A673 (cell line): ENCODE results near the gene SIGLEC10. TPM values are rescaled to one million over a fixed set of nuclear protein-coding genes. Genes with fewer than 3 reads are reported as not detected.
A peak's percentile ranks its signal among the peaks of the same experiment; 100 is the strongest.

Experiments used
- BruUV-seq: library from RNA; stranded (reverse); fragments of 400-500 nt; replicated peaks from 2 replicates; lab custom pipeline; 2021; lab: Mats Ljungman, UMichigan
- CTCF ChIA-PET: fragments of 300-600 bp; sonication (Branson Sonifier 250); formaldehyde crosslinking; loops from one replicate; lab custom pipeline; 2022; ENCODE audit warnings: antibody characterized with exemption; lab: Charles Lee
- POLR2A ChIA-PET: fragments of 300-600 bp; sonication (Branson Sonifier 250); formaldehyde crosslinking; loops from one replicate; lab custom pipeline; 2022; ENCODE audit warnings: antibody characterized with exemption; ENCODE audit not compliant: low non-redundant PET; lab: Charles Lee
- DNase-seq: peaks from one replicate; pipeline ENCODE4 v3.0.0-alpha.2; 2015; ENCODE audit warnings: low spot score
- H3K27ac ChIP-seq: fragments of 200-600 bp; sonication (generic); 2 replicates; pipeline ENCODE4 v1.5.1; 2016; ENCODE audit warnings: mixed run types, low read depth, mild to moderate bottlenecking, mixed read lengths, antibody characterized with exemption, low read length; ENCODE audit not compliant: poor library complexity, severe bottlenecking
- H3K27me3 ChIP-seq: fragments of 200-600 bp; sonication (generic); replicated peaks from 2 replicates; pipeline ENCODE4 v1.6.1; 2017; ENCODE audit warnings: mixed run types, low read depth, mild to moderate bottlenecking, mixed read lengths, antibody characterized with exemption, low read length; ENCODE audit not compliant: insufficient read depth, poor library complexity
- H3K36me3 ChIP-seq: fragments of 200-600 bp; sonication (generic); 2 replicates; pipeline ENCODE4 v1.6.1; 2016; ENCODE audit warnings: mixed run types, mild to moderate bottlenecking, mixed read lengths, antibody characterized with exemption, low read length; ENCODE audit not compliant: insufficient read depth, poor library complexity, severe bottlenecking
- H3K4me1 ChIP-seq: fragments of 200-600 bp; sonication (generic); 2 replicates; pipeline ENCODE4 v1.6.1; 2017; ENCODE audit warnings: mixed run types, mild to moderate bottlenecking, mixed read lengths, antibody characterized with exemption, low read length; ENCODE audit not compliant: insufficient read depth, poor library complexity, severe bottlenecking
- H3K4me3 ChIP-seq: fragments of 200-600 bp; sonication (generic); 2 replicates; pipeline ENCODE4 v1.5.1; 2016; ENCODE audit warnings: low read depth, mixed run types, mild to moderate bottlenecking, mixed read lengths, low read length; ENCODE audit not compliant: poor library complexity, severe bottlenecking
- H3K9me3 ChIP-seq: fragments of 200-600 bp; sonication (generic); 2 replicates; pipeline ENCODE4 v1.6.1; 2016; ENCODE audit warnings: mixed run types, low read depth, mild to moderate bottlenecking, mixed read lengths, antibody characterized with exemption, low read length; ENCODE audit not compliant: poor library complexity, severe bottlenecking
- CTCF ChIP-seq: fragments of 300-800, 200-600 bp; sonication (generic); conservative IDR thresholded peaks from 2 replicates; pipeline ENCODE4 v1.5.1; 2017; ENCODE audit warnings: low read depth, mild to moderate bottlenecking, antibody characterized with exemption, low read length, moderate library complexity, mixed read lengths
- EZH2 ChIP-seq: fragments of 200-600 bp; sonication (generic); IDR thresholded peaks from 2 replicates; pipeline ENCODE4 v1.6.1; 2017; ENCODE audit warnings: borderline replicate concordance, low read depth, mild to moderate bottlenecking, mixed read lengths, antibody characterized with exemption, low read length; ENCODE audit not compliant: poor library complexity, severe bottlenecking
- intact Hi-C: fragments of 100-400 bp; cut with micrococcal nuclease; formaldehyde crosslinking; loops from one replicate; pipeline ENCODE4 v1.10.0; 2022; ENCODE audit not compliant: unreplicated experiment
- total RNA-seq: library from RNA; stranded (reverse); gene quantifications from 2 replicates; pipeline ENCODE4 v1.2.3, GENCODE V29; 2021

SIGLEC10 gene
- total RNA-seq, 1 experiment from 2014 or later = not detected

- TF ChIP-seq EZH2 (no peak), CTCF (peak; percentile 55)
- BruUV-seq = no TSS peak
- peaks cover 57% of the 10 kb centered on the region for H3K27me3 ChIP-seq
- H3K9me3 ChIP-seq = no peaks in the 10 kb centered on the region
- ChIA-PET POLR2A (no interaction called here), CTCF (no interaction called here)
- DNase-seq = peak; percentile 23
- no peak overlapping the region for H3K27ac ChIP-seq
- intact Hi-C loops = no loop called here
- H3K4me1 ChIP-seq = no peaks in the 10 kb centered on the region
- no peak overlapping the region for H3K4me3 ChIP-seq
- no peaks in the 10 kb centered on the region for H3K36me3 ChIP-seq
These were observed 21.6 kb upstream of the SIGLEC10 start for GRCh38 chr19:51439021-51439465.

GRCh38 chr19:51434456-51434855 lies 17.0 kb upstream of the SIGLEC10 start:
- H3K4me1 ChIP-seq = no peaks in the 10 kb centered on the region
- ChIA-PET POLR2A (no interaction called here), CTCF (no interaction called here)
- TF ChIP-seq CTCF (no peak), EZH2 (no peak)
- H3K36me3 ChIP-seq = no peaks in the 10 kb centered on the region
- BruUV-seq = no TSS peak
- no peak overlapping the region for H3K27ac ChIP-seq
- DNase-seq = no peak
- no peaks in the 10 kb centered on the region for H3K9me3 ChIP-seq
- intact Hi-C loops = no loop called here
- H3K4me3 ChIP-seq = no peak overlapping the region
- H3K27me3 ChIP-seq = peaks cover 46% of the 10 kb centered on the region

DNA sequence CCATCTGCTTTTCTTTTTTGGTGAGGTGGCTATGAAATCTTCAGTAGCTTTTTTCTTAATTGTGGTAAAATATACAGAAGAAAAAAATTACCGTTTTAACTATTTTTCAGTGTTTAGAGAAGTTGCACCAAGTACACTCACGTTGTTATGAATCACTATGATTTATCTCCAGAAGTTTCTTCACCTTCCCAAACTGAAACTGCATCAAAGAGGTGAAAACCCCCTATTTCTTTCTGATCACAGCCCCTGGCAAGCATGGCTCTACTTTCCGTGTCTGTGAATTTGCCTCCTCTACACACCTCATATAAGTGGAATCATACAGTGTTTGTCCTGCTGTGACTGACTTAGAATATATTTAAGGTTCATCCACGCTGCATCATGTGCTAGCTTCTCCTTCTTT lies 15.6 kb upstream of the SIGLEC10 start:
- ChIA-PET POLR2A (no interaction called here), CTCF (no interaction called here)
- H3K9me3 ChIP-seq = no peaks in the 10 kb centered on the region
- H3K4me3 ChIP-seq = no peak overlapping the region
- H3K27ac ChIP-seq = no peak overlapping the region
- peaks cover 57% of the 10 kb centered on the region for H3K27me3 ChIP-seq
- intact Hi-C loops = no loop called here
- H3K4me1 ChIP-seq = no peaks in the 10 kb centered on the region
- no peaks in the 10 kb centered on the region for H3K36me3 ChIP-seq
- no peak for DNase-seq
- TF ChIP-seq EZH2 = no peak
- no peak for TF ChIP-seq CTCF
- no TSS peak for BruUV-seq
